LNCAP (cell line): Measurements from ENCODE around the gene NFATC1.

Source experiments
- TF ChIP-seq, protein P1 (sequence below): fragments of 450-650 bp; IDR thresholded peaks from 2 replicates; pipeline ENCODE4 v1.5.1; 2017; ENCODE audit warnings: mild to moderate bottlenecking

Gene NFATC1

DNA sequence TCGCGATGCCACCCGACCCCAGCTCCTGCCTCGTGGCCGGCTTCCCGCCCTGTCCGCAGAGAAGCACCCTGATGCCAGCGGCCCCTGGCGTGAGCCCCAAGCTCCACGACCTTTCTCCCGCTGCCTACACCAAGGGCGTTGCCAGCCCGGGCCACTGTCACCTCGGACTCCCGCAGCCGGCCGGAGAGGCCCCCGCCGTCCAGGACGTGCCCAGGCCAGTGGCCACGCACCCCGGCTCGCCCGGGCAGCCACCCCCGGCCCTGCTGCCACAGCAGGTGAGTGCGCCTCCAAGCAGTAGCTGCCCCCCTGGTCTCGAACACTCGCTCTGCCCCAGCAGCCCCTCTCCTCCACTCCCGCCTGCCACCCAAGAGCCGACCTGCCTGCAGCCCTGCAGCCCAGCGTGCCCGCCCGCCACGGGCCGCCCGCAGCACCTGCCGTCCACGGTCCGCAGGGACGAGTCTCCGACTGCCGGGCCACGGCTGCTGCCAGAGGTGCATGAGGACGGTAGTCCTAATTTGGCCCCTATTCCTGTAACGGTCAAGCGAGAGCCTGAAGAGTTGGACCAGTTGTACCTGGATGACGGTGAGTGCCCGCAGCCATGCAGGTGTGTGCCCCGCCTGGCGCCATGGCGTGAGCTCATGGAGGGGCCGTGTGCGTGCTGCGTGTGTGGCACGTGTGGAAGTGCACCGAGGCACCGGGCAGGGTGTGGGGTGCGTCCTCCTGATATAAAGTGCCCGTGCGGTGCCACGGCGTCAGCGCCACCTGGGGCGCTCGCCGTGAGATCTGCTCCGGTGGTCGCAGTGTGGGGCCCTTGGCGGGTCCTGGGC lies 90.8 kb downstream of the NFATC1 start:
- TF ChIP-seq, protein P1, sequence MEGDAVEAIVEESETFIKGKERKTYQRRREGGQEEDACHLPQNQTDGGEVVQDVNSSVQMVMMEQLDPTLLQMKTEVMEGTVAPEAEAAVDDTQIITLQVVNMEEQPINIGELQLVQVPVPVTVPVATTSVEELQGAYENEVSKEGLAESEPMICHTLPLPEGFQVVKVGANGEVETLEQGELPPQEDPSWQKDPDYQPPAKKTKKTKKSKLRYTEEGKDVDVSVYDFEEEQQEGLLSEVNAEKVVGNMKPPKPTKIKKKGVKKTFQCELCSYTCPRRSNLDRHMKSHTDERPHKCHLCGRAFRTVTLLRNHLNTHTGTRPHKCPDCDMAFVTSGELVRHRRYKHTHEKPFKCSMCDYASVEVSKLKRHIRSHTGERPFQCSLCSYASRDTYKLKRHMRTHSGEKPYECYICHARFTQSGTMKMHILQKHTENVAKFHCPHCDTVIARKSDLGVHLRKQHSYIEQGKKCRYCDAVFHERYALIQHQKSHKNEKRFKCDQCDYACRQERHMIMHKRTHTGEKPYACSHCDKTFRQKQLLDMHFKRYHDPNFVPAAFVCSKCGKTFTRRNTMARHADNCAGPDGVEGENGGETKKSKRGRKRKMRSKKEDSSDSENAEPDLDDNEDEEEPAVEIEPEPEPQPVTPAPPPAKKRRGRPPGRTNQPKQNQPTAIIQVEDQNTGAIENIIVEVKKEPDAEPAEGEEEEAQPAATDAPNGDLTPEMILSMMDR = no peak

DNA sequence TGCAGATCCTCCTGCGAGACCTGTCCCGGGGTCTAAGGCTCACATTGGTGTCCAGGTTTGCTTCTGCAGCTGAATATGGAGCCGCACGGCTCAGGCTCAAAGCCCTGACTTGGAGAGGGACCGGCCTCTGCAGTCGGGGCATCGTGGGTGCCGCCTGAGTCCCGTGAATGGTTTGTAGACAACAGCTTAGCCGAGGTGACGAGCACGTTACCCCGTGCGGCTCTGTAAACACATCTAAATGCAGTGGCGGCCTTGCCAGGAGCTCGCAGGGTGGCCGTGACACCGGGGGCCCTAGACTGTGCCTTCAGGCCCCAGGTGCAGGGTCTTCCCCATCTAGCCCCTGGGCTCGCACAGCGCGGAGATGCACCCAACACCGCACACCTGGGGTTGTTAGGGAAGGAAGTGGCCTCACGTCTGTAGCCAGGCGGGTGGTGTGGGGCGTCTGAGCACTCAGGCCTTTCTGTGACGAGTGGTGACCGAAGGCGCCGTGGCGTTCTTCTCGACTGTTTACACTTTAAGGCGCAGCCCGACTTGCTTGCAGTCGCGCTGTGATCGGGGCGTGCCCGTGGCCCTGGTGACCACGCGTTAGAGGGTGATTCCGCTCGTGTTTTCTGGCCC lies 91.6 kb downstream of the NFATC1 start:
- TF ChIP-seq, protein P1 = no peak

DNA sequence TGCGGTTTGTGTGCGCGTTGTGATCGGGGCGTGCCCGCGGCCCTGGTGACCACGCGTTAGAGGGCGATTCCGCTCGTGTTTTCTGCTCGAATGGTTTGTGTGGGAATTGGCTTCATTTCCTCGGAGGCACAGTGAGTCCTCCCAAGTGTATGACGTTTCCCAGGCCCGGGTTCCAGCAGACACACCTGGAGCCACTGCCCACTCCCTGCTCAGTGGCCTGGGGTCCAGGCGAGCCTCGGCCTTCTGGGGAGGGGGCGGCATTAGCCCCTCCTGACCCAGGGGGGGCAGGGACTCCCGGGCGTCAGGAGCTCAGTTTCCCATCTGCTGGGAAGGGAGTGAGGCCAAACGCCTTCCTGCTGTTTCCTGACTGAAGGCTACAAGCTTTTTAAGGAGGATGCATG lies 92.1 kb downstream of the NFATC1 start:
- TF ChIP-seq, protein P1 = no peak

DNA sequence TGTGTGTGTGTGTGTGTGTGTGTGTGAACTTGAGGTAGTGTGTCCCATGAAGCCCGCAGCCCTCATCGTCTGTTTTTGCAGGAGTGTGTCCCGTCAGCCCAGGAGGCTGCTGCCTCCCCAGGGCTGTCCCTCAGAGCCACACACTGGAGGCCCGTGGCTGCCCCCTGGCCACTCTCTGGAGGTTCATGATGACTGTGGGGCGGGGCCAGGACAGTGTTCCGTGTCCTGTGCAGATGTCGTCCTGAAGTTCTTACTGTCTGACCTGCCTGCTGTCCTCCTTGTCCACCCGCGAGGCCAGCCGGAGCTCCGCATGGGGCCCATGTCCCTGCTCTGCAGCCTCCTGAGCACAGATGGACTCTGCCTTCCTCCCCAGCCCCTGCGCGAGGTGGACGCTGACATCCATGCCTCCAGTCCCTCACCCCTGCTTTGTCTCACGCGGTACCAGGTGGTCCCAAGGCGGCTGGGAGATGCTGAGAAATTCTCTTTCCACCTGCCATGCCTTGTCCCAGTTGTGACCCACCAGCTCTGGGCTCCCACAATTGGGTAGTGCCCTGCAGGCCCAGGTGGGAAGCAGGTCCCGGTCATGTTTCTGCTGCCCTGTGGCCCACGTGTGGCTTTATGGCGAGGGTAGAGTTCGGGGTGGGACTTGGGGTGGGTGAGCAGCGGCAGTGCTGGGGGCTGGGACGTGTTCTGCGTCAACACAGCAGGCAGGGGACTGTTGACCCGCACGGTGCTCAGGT lies 92.8 kb downstream of the NFATC1 start:
- TF ChIP-seq, protein P1 = no peak

DNA sequence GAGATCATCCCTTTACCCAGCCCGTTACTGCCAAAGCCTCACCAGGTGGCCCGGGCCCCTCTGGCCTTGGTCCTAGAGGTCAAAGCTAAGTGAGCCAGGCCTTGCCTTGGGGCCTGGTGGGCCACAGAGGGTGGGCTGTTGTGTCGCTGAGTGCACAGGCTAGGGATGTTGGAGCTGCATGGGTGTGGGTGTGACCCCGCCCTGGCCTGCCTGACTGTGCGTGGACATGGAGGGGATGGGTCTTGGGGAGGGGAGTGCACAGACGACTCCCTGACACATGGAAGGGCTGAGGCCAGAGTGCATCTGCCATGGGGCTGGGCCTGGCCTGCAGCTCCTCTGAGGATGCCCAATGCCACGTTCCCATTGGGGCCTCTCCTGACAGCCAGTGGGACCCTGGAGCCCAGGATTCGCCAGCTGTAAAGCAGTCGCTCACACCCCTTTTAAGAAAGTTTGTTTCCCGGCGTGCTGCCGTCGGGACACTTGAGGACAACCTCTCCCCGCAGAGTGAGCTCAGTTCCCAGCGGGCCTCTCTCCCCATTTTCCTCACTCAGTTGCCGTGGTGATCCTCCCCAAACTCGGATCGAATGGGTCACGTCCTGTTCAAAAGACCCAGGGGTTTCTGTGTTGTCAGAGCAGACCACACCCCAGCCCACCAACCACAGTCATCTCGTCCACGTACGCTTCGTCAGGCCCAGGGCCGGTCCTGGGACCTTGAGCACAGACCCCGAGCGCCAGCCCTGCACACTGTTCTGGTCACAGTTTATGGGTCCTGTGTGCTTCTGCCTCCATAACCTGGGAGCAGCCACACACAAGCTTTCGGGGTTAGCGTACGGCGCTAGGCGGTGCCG lies 93.5 kb downstream of the NFATC1 start:
- TF ChIP-seq, protein P1 = no peak

DNA sequence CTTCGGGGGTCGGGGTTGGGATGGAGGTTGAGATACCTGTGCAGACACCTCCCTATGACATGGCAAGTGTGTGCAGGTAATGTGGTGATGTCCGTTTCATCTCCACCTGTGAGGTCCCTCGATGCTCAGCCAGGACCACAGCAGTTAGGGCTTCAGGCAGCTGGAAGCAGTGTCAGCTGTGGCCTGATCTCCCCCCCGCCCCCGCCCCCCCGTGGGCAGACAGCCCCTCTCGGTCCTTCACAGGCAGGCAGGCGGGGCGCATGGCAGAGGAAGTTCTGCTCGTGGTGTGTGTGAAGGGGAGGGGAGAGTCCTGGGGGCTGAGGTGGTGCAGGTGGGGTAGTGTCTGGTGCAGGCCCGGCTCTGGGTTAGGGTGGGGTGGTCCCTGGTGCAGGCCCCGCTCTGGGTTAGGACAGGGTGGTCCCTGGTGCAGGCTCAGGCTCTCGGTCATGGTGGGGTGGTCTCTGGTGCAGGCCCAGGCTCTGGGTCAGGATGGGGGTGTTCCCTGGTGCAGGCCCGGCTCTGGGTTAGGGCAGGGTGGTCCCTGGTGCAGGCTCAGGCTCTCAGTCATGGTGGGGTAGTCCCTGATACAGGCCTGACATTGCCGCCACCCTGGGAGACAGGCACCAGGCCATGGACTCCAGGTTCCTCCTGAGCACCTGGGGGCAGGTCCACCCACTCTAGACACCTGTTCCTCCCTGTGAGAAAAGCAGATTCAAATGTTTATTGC lies 94.3 kb downstream of the NFATC1 start:
- TF ChIP-seq, protein P1 = no peak
